ENCODE data around the gene FAM181B. TPM values are rescaled to one million over a fixed set of nuclear protein-coding genes. Genes with fewer than 3 reads are reported as not detected.

The FAM181B gene
- total and polyA plus RNA-seq, 2 donors (not counting 1 experiment from before 2014, with no cell fraction given), result not detected

- 4% methylated on average over 7 of the region's 9 CpGs for WGBS (ENCODE audit: insufficient coverage)
- ChIA-PET CTCF (interaction anchor here (1.1 kb wide), 1 partner anchor 15 kb away, joined by 4 read pairs; no protein-coding TSS in a partner anchor), POLR2A (no interaction called here)
- H3K9ac ChIP-seq (ENCODE audit: low read length), result no peak overlapping the region
- H3K36me3 ChIP-seq (replicated peaks in 1 of 2; ENCODE audit: control extremely low read depth in 1 of 2, control insufficient read depth in 1 of 2, extremely low read depth in 1 of 2, insufficient read depth in 2 of 2, low read length in 1 of 2), result no peaks in the 10 kb centered on the region
- no peaks in the 10 kb centered on the region for H4K20me1 ChIP-seq (ENCODE audit: control insufficient read depth, insufficient read depth, low read length, poor library complexity, severe bottlenecking)
- no peak for DNase-seq
- H3K4me3 ChIP-seq (ENCODE audit: control extremely low read depth in 1 of 5, extremely low read depth in 1 of 5, insufficient read depth in 1 of 5, low read depth in 2 of 5, low read length in 4 of 5), result no peak overlapping the region
- peaks cover 0 to 5% of the 10 kb centered on the region in 2 donors for H3K4me1 ChIP-seq (ENCODE audit: control insufficient read depth in 2 of 2, insufficient read depth in 2 of 2, low read length in 2 of 2)
- H3K9me3 ChIP-seq (ENCODE audit: control extremely low read depth in 1 of 3, control insufficient read depth in 2 of 3, insufficient read depth in 1 of 3, low read length in 2 of 3), result peaks cover 0 to 1% (median 0%) of the 10 kb centered on the region in 3 donors
- intact Hi-C loops (cut with micrococcal nuclease), result no loop called here
- H3K27ac Mint-ChIP-seq, result no peak overlapping the region
- H3K4me2 ChIP-seq (replicated peaks; ENCODE audit: low read depth, low read length, poor library complexity, severe bottlenecking), result peak overlapping the region; percentile 20
- H3K79me2 ChIP-seq (ENCODE audit: control insufficient read depth, insufficient read depth, low read length), result no peaks in the 10 kb centered on the region
- TF ChIP-seq EZH2 (IDR thresholded peaks at IDR 0.05; ENCODE audit: borderline replicate concordance, insufficient read depth, low read depth, low read length, poor library complexity, severe bottlenecking) (no peak), CTCF (IDR thresholded peaks at IDR 0.05) (no peak)
- H2AFZ ChIP-seq (ENCODE audit: insufficient read depth, low read depth, low read length, poor library complexity, severe bottlenecking), result no peak overlapping the region
- H3K27me3 ChIP-seq (replicated peaks in 1 of 4; ENCODE audit: control extremely low read depth in 1 of 4, control insufficient read depth in 3 of 4, insufficient read depth in 4 of 4, low read length in 3 of 4), result peaks cover 0 to 3% (median 1%) of the 10 kb centered on the region in 4 experiments
- no peak for ATAC-seq (ENCODE audit: low read depth)
- peaks cover 37% of the 10 kb centered on the region for H3K27me3 Mint-ChIP-seq
- no peak overlapping the region for H3K4me3 Mint-ChIP-seq
- no peaks in the 10 kb centered on the region for H3K9me3 Mint-ChIP-seq (ENCODE audit: insufficient read depth)
- H3K4me1 Mint-ChIP-seq, result peaks cover 8% of the 10 kb centered on the region
- no peak overlapping the region for H3K27ac ChIP-seq (ENCODE audit: low read length in 2 of 2)
Measured at GRCh38 chr11:82750643-82751139, 17.0 kb upstream of the FAM181B start.

GRCh38 chr11:82747471-82747870 lies 13.8 kb upstream of the FAM181B start:
- peaks cover 0 to 5% of the 10 kb centered on the region in 2 donors for H3K4me1 ChIP-seq (ENCODE audit: control insufficient read depth in 2 of 2, insufficient read depth in 2 of 2, low read length in 2 of 2)
- DNase-seq, result no peak
- H2AFZ ChIP-seq (ENCODE audit: insufficient read depth, low read depth, low read length, poor library complexity, severe bottlenecking), result no peak overlapping the region
- Mint-ChIP-seq H3K4me3 (no peak overlapping the region), H3K4me1 (peaks cover 8% of the 10 kb centered on the region), H3K27ac (no peak overlapping the region), H3K9me3 (ENCODE audit: insufficient read depth) (no peaks in the 10 kb centered on the region), H3K27me3 (peaks cover 36% of the 10 kb centered on the region)
- no peaks in the 10 kb centered on the region for H3K79me2 ChIP-seq (ENCODE audit: control insufficient read depth, insufficient read depth, low read length)
- no peak overlapping the region for H3K4me2 ChIP-seq (replicated peaks; ENCODE audit: low read depth, low read length, poor library complexity, severe bottlenecking)
- POLR2A ChIA-PET, result no interaction called here
- ATAC-seq (ENCODE audit: low read depth), result no peak
- no peak overlapping the region for H3K4me3 ChIP-seq (ENCODE audit: control extremely low read depth in 1 of 5, extremely low read depth in 1 of 5, insufficient read depth in 1 of 5, low read depth in 2 of 5, low read length in 4 of 5)
- no peak for TF ChIP-seq CTCF (IDR thresholded peaks at IDR 0.05)
- TF ChIP-seq EZH2 (IDR thresholded peaks at IDR 0.05; ENCODE audit: borderline replicate concordance, insufficient read depth, low read depth, low read length, poor library complexity, severe bottlenecking), result no peak
- H3K9me3 ChIP-seq (ENCODE audit: control extremely low read depth in 1 of 3, control insufficient read depth in 2 of 3, insufficient read depth in 1 of 3, low read length in 2 of 3), result peaks cover 0 to 1% (median 0%) of the 10 kb centered on the region in 3 donors
- CTCF ChIA-PET, result no interaction called here
- H3K27me3 ChIP-seq (replicated peaks in 1 of 4; ENCODE audit: control extremely low read depth in 1 of 4, control insufficient read depth in 3 of 4, insufficient read depth in 4 of 4, low read length in 3 of 4), result peaks cover 0 to 4% (median 0%) of the 10 kb centered on the region in 4 experiments
- H3K9ac ChIP-seq (ENCODE audit: low read length), result no peak overlapping the region
- intact Hi-C loops (cut with micrococcal nuclease), result loop anchor here (10.0 kb wide), 1 partner anchor 57 kb away; no protein-coding TSS in a partner anchor
- H3K27ac ChIP-seq (ENCODE audit: low read length in 2 of 2), result no peak overlapping the region
- no peaks in the 10 kb centered on the region for H3K36me3 ChIP-seq (replicated peaks in 1 of 2; ENCODE audit: control extremely low read depth in 1 of 2, control insufficient read depth in 1 of 2, extremely low read depth in 1 of 2, insufficient read depth in 2 of 2, low read length in 1 of 2)
- WGBS (ENCODE audit: insufficient coverage), result 88% methylated on average over 3 of the region's 8 CpGs
- no peaks in the 10 kb centered on the region for H4K20me1 ChIP-seq (ENCODE audit: control insufficient read depth, insufficient read depth, low read length, poor library complexity, severe bottlenecking)

Data from B cell (primary cell).